ENCODE results near the gene NUMA1. TPM values are rescaled to one million over a fixed set of nuclear protein-coding genes. Genes with fewer than 3 reads are reported as not detected.

Gene NUMA1
- total RNA-seq, 2 donors from 2014 or later = 102 to 130 TPM

DNA sequence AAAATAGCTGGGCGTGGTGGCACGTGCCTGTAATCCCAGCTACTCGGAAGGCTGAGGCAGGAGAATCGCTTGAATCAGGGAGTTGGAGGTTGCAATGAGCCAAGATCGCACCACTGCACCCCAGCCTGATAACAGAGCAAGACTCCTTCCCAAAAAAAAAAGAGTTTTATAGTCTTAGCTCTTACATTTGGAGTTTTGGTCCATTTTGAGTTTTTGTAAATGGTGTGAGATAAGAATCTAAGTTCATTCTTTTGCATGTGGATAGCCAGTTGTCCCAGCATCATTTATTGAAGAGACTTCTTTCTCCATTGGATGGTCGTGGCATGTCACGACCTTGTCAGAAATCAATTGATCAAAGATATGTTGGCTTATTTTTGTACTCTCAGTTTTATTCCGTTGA is 116.9 kb downstream of the NUMA1 start:
- no peak overlapping the region for H3K4me3 ChIP-seq
- H3K27ac ChIP-seq = no peak overlapping the region
- peaks cover 31% of the 10 kb centered on the region for H3K36me3 ChIP-seq
- H3K9me3 ChIP-seq = peaks cover 0 to 4% of the 10 kb centered on the region in 2 donors
- DNase-seq (ENCODE audit: low spot score) = no peak
- H3K4me1 ChIP-seq = no peaks in the 10 kb centered on the region
- TF ChIP-seq, protein P1, sequence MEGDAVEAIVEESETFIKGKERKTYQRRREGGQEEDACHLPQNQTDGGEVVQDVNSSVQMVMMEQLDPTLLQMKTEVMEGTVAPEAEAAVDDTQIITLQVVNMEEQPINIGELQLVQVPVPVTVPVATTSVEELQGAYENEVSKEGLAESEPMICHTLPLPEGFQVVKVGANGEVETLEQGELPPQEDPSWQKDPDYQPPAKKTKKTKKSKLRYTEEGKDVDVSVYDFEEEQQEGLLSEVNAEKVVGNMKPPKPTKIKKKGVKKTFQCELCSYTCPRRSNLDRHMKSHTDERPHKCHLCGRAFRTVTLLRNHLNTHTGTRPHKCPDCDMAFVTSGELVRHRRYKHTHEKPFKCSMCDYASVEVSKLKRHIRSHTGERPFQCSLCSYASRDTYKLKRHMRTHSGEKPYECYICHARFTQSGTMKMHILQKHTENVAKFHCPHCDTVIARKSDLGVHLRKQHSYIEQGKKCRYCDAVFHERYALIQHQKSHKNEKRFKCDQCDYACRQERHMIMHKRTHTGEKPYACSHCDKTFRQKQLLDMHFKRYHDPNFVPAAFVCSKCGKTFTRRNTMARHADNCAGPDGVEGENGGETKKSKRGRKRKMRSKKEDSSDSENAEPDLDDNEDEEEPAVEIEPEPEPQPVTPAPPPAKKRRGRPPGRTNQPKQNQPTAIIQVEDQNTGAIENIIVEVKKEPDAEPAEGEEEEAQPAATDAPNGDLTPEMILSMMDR (IDR thresholded peaks at IDR 0.05) = no peak
- no peaks in the 10 kb centered on the region for H3K27me3 ChIP-seq

DNA sequence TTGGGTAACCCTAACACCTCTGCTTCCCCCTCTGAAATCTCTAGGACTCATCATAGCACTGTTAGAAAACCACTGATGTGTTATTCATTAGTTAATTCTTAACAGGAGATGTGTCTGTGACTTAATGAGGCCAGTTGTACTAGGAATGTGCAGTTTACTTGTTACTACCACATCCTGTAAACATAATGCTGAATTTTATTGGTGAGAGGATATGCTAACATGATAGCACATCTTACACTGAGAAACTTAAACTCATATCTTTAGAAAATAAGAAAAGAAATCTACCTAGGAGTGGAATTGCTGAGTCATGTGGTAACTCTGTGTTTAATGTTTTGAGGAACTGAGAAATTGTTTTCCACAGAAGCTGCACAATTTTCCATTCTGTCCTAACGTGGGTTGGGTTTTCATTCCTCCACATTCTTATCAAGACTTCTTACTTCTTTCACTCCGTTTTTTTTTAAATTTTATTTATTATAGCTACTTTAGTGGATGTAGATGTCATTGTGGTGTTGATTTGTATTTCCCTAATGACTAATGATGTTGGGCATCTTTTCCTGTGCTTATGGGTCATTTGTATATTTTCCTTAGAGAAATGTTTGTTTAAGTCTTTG is 117.8 kb downstream of the NUMA1 start:
- no peaks in the 10 kb centered on the region for H3K4me1 ChIP-seq
- H3K27me3 ChIP-seq = no peaks in the 10 kb centered on the region
- peaks cover 0 to 4% of the 10 kb centered on the region in 2 donors for H3K9me3 ChIP-seq
- TF ChIP-seq, protein P1 (IDR thresholded peaks at IDR 0.05) = no peak
- H3K4me3 ChIP-seq = no peak overlapping the region
- H3K36me3 ChIP-seq = peaks cover 31% of the 10 kb centered on the region
- H3K27ac ChIP-seq = no peak overlapping the region
- DNase-seq (ENCODE audit: low spot score) = no peak

DNA sequence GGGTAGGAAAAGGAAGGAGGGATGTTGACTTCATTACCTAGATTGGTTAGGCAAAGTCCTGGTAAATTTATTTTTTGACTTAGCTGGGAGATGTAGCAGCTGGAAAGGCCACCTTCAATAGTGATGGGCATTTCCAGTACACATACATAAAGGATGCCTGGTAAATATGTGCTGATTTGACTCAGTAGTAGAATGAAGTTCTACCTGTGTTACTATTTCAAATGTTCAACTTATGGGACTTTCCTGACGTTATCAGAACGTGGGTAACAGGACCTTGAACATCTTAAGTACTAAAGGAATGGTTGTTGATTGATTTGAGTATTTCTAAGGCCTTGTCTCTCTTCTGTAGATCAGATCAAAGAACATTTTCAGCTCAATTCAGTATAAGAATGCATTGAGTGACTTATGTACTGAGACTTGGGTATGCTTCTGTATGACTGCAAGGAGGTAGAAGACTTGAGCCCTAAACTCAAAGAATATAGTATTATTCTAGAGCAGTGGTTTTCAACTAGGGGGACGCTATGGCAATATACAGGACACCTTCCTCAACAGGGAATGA is 124.4 kb downstream of the NUMA1 start:
- TF ChIP-seq, protein P1 (IDR thresholded peaks at IDR 0.05) = no peak
- H3K27ac ChIP-seq = no peak overlapping the region
- no peak overlapping the region for H3K4me3 ChIP-seq
- H3K9me3 ChIP-seq = no peaks in the 10 kb centered on the region
- peaks cover 13% of the 10 kb centered on the region for H3K36me3 ChIP-seq
- H3K4me1 ChIP-seq = no peaks in the 10 kb centered on the region
- DNase-seq (ENCODE audit: low spot score) = no peak
- H3K27me3 ChIP-seq = no peaks in the 10 kb centered on the region

Small RNA genes lying within 50 kb of the gene (microRNA-seq; reads per million reads assigned to microRNA genes)
- 0 reads per million in 2 donors for gene MIR3165 (ENCODE audit: borderline number of aligned reads in 2 of 2, borderline replicate concordance in 1 of 2)

Other genes starting within 250 kb of the NUMA1 start
- gene DEFB108B, start 247.3 kb downstream of the NUMA1 start, total RNA-seq = not detected
- not detected for gene DEFB131B, start 202.1 kb downstream of the NUMA1 start, total RNA-seq
- 1 to 10 TPM; 1.4 to 1.5 TPM for gene XNDC1N, start 151.9 kb downstream of the NUMA1 start, total RNA-seq
- 10 to 100 TPM; 21.6 to 25.8 TPM for gene RNF121, start 151.5 kb downstream of the NUMA1 start, total RNA-seq
- 1 to 10 TPM in 1 of 2 donors, under 1 TPM in 1; 0.59 to 3.0 TPM for gene IL18BP, start 81.6 kb downstream of the NUMA1 start, total RNA-seq
- gene LRRC51, start 308 bp upstream of the NUMA1 start, total RNA-seq = 1 to 10 TPM; 4.0 to 7.6 TPM
- 100 to 1,000 TPM; 103 to 117 TPM for gene LAMTOR1, start 22.8 kb upstream of the NUMA1 start, total RNA-seq
- not detected for gene TOMT, start 25.4 kb upstream of the NUMA1 start, total RNA-seq
- gene ANAPC15, start 32.2 kb upstream of the NUMA1 start, total RNA-seq = 10 to 100 TPM; 26.4 to 30.0 TPM
- gene FOLR3, start 55.2 kb upstream of the NUMA1 start, total RNA-seq = not detected
- not detected for gene FOLR1, start 111.6 kb upstream of the NUMA1 start, total RNA-seq
- gene FOLR2, start 136.3 kb upstream of the NUMA1 start, total RNA-seq = 10 to 100 TPM; 10.8 to 32.5 TPM
- gene INPPL1, start 144.2 kb upstream of the NUMA1 start, total RNA-seq = 10 to 100 TPM; 68.8 to 84.5 TPM
- gene PHOX2A, start 163.6 kb upstream of the NUMA1 start, total RNA-seq = not detected

All from right atrium auricular region (tissue), 2 donors.